ENCODE results near the gene HNMT. TPM values are rescaled to one million over a fixed set of nuclear protein-coding genes. Genes with fewer than 3 reads are reported as not detected.

HNMT gene
- total and polyA plus RNA-seq, 7 donors = 29.9 to 124 (median 59.2) TPM

- no peak for DNase-seq
- 73 to 85% methylated on average over 1 of the region's 1 CpG for WGBS, 2 donors
These were observed 96.0 kb downstream of the HNMT start for GRCh38 chr2:138060301-138060635.

GRCh38 chr2:138061961-138062360, 97.7 kb downstream of the HNMT start:
- DNase-seq = no peak
- Histone ChIP-seq H3K27me3 (no peaks in the 10 kb centered on the region), H3K4me1 (no peaks in the 10 kb centered on the region), H3K4me3 (no peak overlapping the region), H3K27ac (no peak overlapping the region), H3K36me3 (no peaks in the 10 kb centered on the region), H3K9me3 (no peaks in the 10 kb centered on the region)
- TF ChIP-seq EP300 (IDR thresholded peaks at IDR 0.05) = no peak
- TF ChIP-seq POLR2AphosphoS5 (IDR thresholded peaks at IDR 0.05) = no peak
- no peak for TF ChIP-seq CTCF (IDR thresholded peaks at IDR 0.05)
- no peak for TF ChIP-seq POLR2A (IDR thresholded peaks at IDR 0.05)
- intact Hi-C loops (cut with DNase I) = no loop called here
- WGBS, 2 donors = 92 to 94% methylated on average over 2 of the region's 2 CpGs

More at GRCh38 chr2:138060301-138060635, 96.0 kb downstream of the HNMT start:
- H3K4me1 ChIP-seq = no peaks in the 10 kb centered on the region
- no peak overlapping the region for H3K27ac ChIP-seq
- H3K4me3 ChIP-seq = no peak overlapping the region
- no peak for TF ChIP-seq POLR2AphosphoS5 (IDR thresholded peaks at IDR 0.05)
- no peak for TF ChIP-seq POLR2A (IDR thresholded peaks at IDR 0.05)
- no peak for TF ChIP-seq EP300 (IDR thresholded peaks at IDR 0.05)
- TF ChIP-seq CTCF (IDR thresholded peaks at IDR 0.05) = no peak
- intact Hi-C loops (cut with DNase I) = no loop called here
- H3K27me3 ChIP-seq = no peaks in the 10 kb centered on the region
- no peaks in the 10 kb centered on the region for H3K36me3 ChIP-seq
- no peaks in the 10 kb centered on the region for H3K9me3 ChIP-seq

- H3K27ac ChIP-seq = no peak overlapping the region
- intact Hi-C loops (cut with DNase I) = no loop called here
- 90 to 92% methylated on average over 2 of the region's 2 CpGs for WGBS, 2 donors
- no peaks in the 10 kb centered on the region for H3K4me1 ChIP-seq
- TF ChIP-seq CTCF (IDR thresholded peaks at IDR 0.05) (no peak), POLR2A (IDR thresholded peaks at IDR 0.05) (no peak), EP300 (IDR thresholded peaks at IDR 0.05) (no peak), POLR2AphosphoS5 (IDR thresholded peaks at IDR 0.05) (no peak)
- no peaks in the 10 kb centered on the region for H3K36me3 ChIP-seq
- H3K9me3 ChIP-seq = no peaks in the 10 kb centered on the region
- no peak for DNase-seq
- H3K4me3 ChIP-seq = no peak overlapping the region
- H3K27me3 ChIP-seq = no peaks in the 10 kb centered on the region
These were observed 98.9 kb downstream of the HNMT start for GRCh38 chr2:138063181-138063580.
